PC-9 (cell line): Measurements from ENCODE around the gene GRIN2A. TPM values are rescaled to one million over a fixed set of nuclear protein-coding genes. Genes with fewer than 3 reads are reported as not detected.

Experiments
- BruUV-seq: library from RNA; stranded (reverse); fragments of 400-500 nt; replicated peaks from 2 replicates; lab custom pipeline; 2021; lab: Mats Ljungman, UMichigan
- CTCF ChIA-PET: fragments of 300-600 bp; sonication (Branson Sonifier 250); formaldehyde crosslinking; loops from one replicate; lab custom pipeline; 2022; ENCODE audit warnings: antibody characterized with exemption; lab: Charles Lee
- POLR2A ChIA-PET: fragments of 300-600 bp; sonication (Branson Sonifier 250); formaldehyde crosslinking; loops from one replicate; lab custom pipeline; 2022; ENCODE audit warnings: antibody characterized with exemption; ENCODE audit not compliant: unreplicated experiment; lab: Charles Lee
- DNase-seq, 2 experiments: peaks; one replicate each; pipeline versions ENCODE4 v3.0.0 to v3.0.0-alpha.2; 2015 to 2022; ENCODE audit warnings: mixed read lengths in 1 of 2
- H2AFZ ChIP-seq: fragments of 200-600 bp; sonication (generic); 2 replicates; pipeline ENCODE4 v1.8.1; 2017; ENCODE audit warnings: antibody characterized with exemption
- H3F3A ChIP-seq: fragments of 200-600 bp; sonication (generic); 2 replicates; pipeline ENCODE4 v1.8.1; 2017; ENCODE audit warnings: antibody characterized with exemption, mild to moderate bottlenecking, low read depth; ENCODE audit not compliant: insufficient read depth
- H3K27ac ChIP-seq: fragments of 200-600 bp; sonication (generic); 2 replicates; pipeline ENCODE4 v1.6.1; 2016; ENCODE audit warnings: mixed run types
- H3K27me3 ChIP-seq: fragments of 200-600 bp; sonication (generic); 2 replicates; pipeline ENCODE4 v1.6.1; 2016; ENCODE audit warnings: low read depth, mixed run types; ENCODE audit not compliant: insufficient read depth
- H3K36me3 ChIP-seq: fragments of 200-600 bp; sonication (generic); 2 replicates; pipeline ENCODE4 v1.6.1; 2016; ENCODE audit warnings: low read depth, mixed run types
- H3K4me1 ChIP-seq: fragments of 200-600 bp; sonication (generic); replicated peaks from 2 replicates; pipeline ENCODE4 v1.6.1; 2016; ENCODE audit warnings: mixed run types; ENCODE audit not compliant: insufficient read depth
- H3K4me2 ChIP-seq: fragments of 200-600 bp; sonication (generic); 2 replicates; pipeline ENCODE4 v1.6.1; 2017; ENCODE audit warnings: mixed run types
- H3K4me3 ChIP-seq: fragments of 200-600 bp; sonication (generic); 2 replicates; pipeline ENCODE4 v1.6.1; 2016; ENCODE audit warnings: mixed run types
- H3K79me2 ChIP-seq: fragments of 200-600 bp; sonication (generic); 2 replicates; pipeline ENCODE4 v1.6.1; 2017; ENCODE audit warnings: low read depth, mixed run types
- H3K9me2 ChIP-seq: fragments of 200-600 bp; sonication (generic); 2 replicates; pipeline ENCODE4 v1.8.1; 2017; ENCODE audit warnings: mild to moderate bottlenecking; ENCODE audit not compliant: insufficient read depth
- H3K9me3 ChIP-seq: fragments of 200-600 bp; sonication (generic); 2 replicates; pipeline ENCODE4 v1.8.1; 2016; ENCODE audit warnings: low read depth; ENCODE audit not compliant: insufficient read depth
- H4K20me1 ChIP-seq: fragments of 200-600 bp; sonication (generic); 2 replicates; pipeline ENCODE4 v1.8.1; 2017; ENCODE audit not compliant: insufficient read depth
- EZH2 ChIP-seq: fragments of 200-600 bp; sonication (generic); IDR thresholded peaks from 2 replicates; pipeline ENCODE4 v1.8.0; 2017; ENCODE audit warnings: antibody characterized with exemption, low read depth
- intact Hi-C: fragments of 100-400 bp; cut with micrococcal nuclease; formaldehyde crosslinking; loops from one replicate; pipeline ENCODE4 v1.10.0; 2022; ENCODE audit not compliant: unreplicated experiment
- total RNA-seq: library from RNA; stranded (reverse); gene quantifications from 2 replicates; pipeline ENCODE4 v1.2.3, GENCODE V29; 2021
- TF ChIP-seq, protein P1 (sequence below): fragments of 200-600 bp; sonication (generic); conservative IDR thresholded peaks from 2 replicates; pipeline ENCODE4 v1.6.1; 2017; ENCODE audit warnings: mixed run types, antibody characterized with exemption, mild to moderate bottlenecking, moderate library complexity

The GRIN2A gene
- total RNA-seq, 1 experiment from 2014 or later = not detected

GRCh38 chr16:10178526-10178925, 3.7 kb downstream of the GRIN2A start:
- TF ChIP-seq, protein P1, sequence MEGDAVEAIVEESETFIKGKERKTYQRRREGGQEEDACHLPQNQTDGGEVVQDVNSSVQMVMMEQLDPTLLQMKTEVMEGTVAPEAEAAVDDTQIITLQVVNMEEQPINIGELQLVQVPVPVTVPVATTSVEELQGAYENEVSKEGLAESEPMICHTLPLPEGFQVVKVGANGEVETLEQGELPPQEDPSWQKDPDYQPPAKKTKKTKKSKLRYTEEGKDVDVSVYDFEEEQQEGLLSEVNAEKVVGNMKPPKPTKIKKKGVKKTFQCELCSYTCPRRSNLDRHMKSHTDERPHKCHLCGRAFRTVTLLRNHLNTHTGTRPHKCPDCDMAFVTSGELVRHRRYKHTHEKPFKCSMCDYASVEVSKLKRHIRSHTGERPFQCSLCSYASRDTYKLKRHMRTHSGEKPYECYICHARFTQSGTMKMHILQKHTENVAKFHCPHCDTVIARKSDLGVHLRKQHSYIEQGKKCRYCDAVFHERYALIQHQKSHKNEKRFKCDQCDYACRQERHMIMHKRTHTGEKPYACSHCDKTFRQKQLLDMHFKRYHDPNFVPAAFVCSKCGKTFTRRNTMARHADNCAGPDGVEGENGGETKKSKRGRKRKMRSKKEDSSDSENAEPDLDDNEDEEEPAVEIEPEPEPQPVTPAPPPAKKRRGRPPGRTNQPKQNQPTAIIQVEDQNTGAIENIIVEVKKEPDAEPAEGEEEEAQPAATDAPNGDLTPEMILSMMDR = no peak
- no peak for TF ChIP-seq EZH2
- no TSS peak for BruUV-seq
- Histone ChIP-seq H3K27ac (no peak overlapping the region), H4K20me1 (no peaks in the 10 kb centered on the region), H3K4me3 (no peak overlapping the region), H3F3A (no peaks in the 10 kb centered on the region), H3K4me2 (no peak overlapping the region), H3K27me3 (no peaks in the 10 kb centered on the region), H3K79me2 (no peaks in the 10 kb centered on the region), H3K9me3 (no peaks in the 10 kb centered on the region), H3K9me2 (no peaks in the 10 kb centered on the region), H2AFZ (no peak overlapping the region), H3K36me3 (no peaks in the 10 kb centered on the region), H3K4me1 (no peaks in the 10 kb centered on the region)
- ChIA-PET CTCF (no interaction called here), POLR2A (no interaction called here)
- no peak for DNase-seq
- intact Hi-C loops = no loop called here

DNA sequence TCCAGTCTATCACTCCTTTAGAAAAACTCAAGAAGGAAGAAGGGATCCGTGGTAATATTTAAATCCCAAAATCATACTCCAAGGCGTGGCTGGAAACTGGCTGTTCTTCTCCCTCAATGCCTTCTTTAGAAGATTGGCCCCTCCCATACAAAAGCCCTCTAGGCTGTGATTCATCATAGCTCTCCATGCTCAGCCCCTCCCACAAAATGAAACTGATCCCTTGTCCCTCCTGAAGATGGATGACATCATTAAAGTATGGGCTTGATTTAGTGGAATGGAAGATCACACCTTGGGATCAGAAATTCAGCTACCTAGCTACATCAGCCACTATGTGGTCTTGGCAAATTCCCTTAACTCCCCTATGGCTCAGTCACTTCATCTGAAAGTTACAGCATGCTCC, 4.1 kb downstream of the GRIN2A start:
- Histone ChIP-seq H2AFZ (no peak overlapping the region), H3K9me3 (no peaks in the 10 kb centered on the region), H3K79me2 (no peaks in the 10 kb centered on the region), H3K4me2 (no peak overlapping the region), H3K27ac (no peak overlapping the region), H3K9me2 (no peaks in the 10 kb centered on the region), H3F3A (no peaks in the 10 kb centered on the region), H3K4me3 (no peak overlapping the region), H4K20me1 (no peaks in the 10 kb centered on the region), H3K36me3 (no peaks in the 10 kb centered on the region), H3K27me3 (no peaks in the 10 kb centered on the region), H3K4me1 (no peaks in the 10 kb centered on the region)
- intact Hi-C loops = no loop called here
- BruUV-seq = no TSS peak
- ChIA-PET CTCF (no interaction called here), POLR2A (no interaction called here)
- no peak for DNase-seq
- TF ChIP-seq, protein P1 = no peak
- no peak for TF ChIP-seq EZH2

GRCh38 chr16:10172848-10173655, 9.2 kb downstream of the GRIN2A start:
- no peak overlapping the region for H3K27ac ChIP-seq
- BruUV-seq = no TSS peak
- intact Hi-C loops = no loop called here

More at GRCh38 chr16:10172848-10173655, 9.2 kb downstream of the GRIN2A start:
- H3K9me3 ChIP-seq = no peaks in the 10 kb centered on the region
- no peaks in the 10 kb centered on the region for H3K4me1 ChIP-seq
- no peaks in the 10 kb centered on the region for H3K9me2 ChIP-seq
- no peaks in the 10 kb centered on the region for H3K27me3 ChIP-seq
- H3K79me2 ChIP-seq = no peaks in the 10 kb centered on the region
- ChIA-PET POLR2A (no interaction called here), CTCF (no interaction called here)
- no peak overlapping the region for H3K4me2 ChIP-seq
- no peaks in the 10 kb centered on the region for H3K36me3 ChIP-seq
- no peaks in the 10 kb centered on the region for H3F3A ChIP-seq
- TF ChIP-seq, protein P1 = no peak
- TF ChIP-seq EZH2 = no peak
- no peak overlapping the region for H2AFZ ChIP-seq
- no peaks in the 10 kb centered on the region for H4K20me1 ChIP-seq
- H3K4me3 ChIP-seq = no peak overlapping the region
- no peak for DNase-seq
